ENCODE data around the gene XPR1. TPM values are rescaled to one million over a fixed set of nuclear protein-coding genes. Genes with fewer than 3 reads are reported as not detected.

The XPR1 gene
- total and polyA plus RNA-seq, 2 of the 8 experiments (the other 6 are each of a cell fraction or from before 2014, with no cell fraction given), result 28.6 to 43.9 TPM

- Histone ChIP-seq H3K56ac (replicated peaks; ENCODE audit: insufficient read length, low read depth, low read length) (no peak overlapping the region), H4K8ac (ENCODE audit: extremely low read depth, insufficient read depth, low read length) (no peak overlapping the region), H2BK12ac (ENCODE audit: low read depth, low read length) (no peak overlapping the region), H2BK120ac (replicated peaks; ENCODE audit: low read depth, low read length) (no peak overlapping the region), H3K27me3 (replicated peaks in 1 of 4; ENCODE audit: control insufficient read depth in 3 of 4, extremely low read depth in 1 of 4, insufficient read depth in 3 of 4, low read length in 3 of 4) (no peaks in the 10 kb centered on the region), H2AK5ac (ENCODE audit: low read depth, low read length) (no peak overlapping the region), H3K4me2 (ENCODE audit: insufficient read depth in 1 of 2, low read depth in 2 of 2, low read length in 2 of 2) (no peak overlapping the region), H4K91ac (replicated peaks; ENCODE audit: insufficient read length, low read length) (no peak overlapping the region), H3K27ac (ENCODE audit: low read depth, low read length) (no peak overlapping the region), H2AFZ (ENCODE audit: low read length) (no peak overlapping the region), H3K4ac (replicated peaks; ENCODE audit: insufficient read length, low read depth, low read length) (no peak overlapping the region), H3K14ac (ENCODE audit: insufficient read length) (no peak overlapping the region), H3K4me1 (replicated peaks in 1 of 4; ENCODE audit: control insufficient read depth in 3 of 4, insufficient read depth in 4 of 4, low read length in 3 of 4) (peaks cover 0 to 2% (median under 1%) of the 10 kb centered on the region in 4 experiments; a peak in 1 of 7 replicates), H3K23ac (ENCODE audit: insufficient read length) (no peak overlapping the region), H3K18ac (ENCODE audit: extremely low read depth, low read length) (no peak overlapping the region), H3K4me3 (ENCODE audit: extremely low read depth in 1 of 4, insufficient read depth in 2 of 4, low read depth in 3 of 4, low read length in 4 of 4) (no peak overlapping the region), H4K5ac (ENCODE audit: insufficient read length, low read depth, low read length) (no peak overlapping the region), H3K79me1 (ENCODE audit: low read depth, low read length) (no peaks in the 10 kb centered on the region), H3K36me3 (ENCODE audit: control insufficient read depth in 2 of 4, insufficient read depth in 4 of 4, low read length in 3 of 4) (no peaks in the 10 kb centered on the region), H3K9me3 (ENCODE audit: insufficient read depth in 2 of 2, low read depth in 1 of 2, low read length in 1 of 2) (no peaks in the 10 kb centered on the region), H3K79me2 (ENCODE audit: control insufficient read depth in 1 of 2, insufficient read depth in 2 of 2, low read length in 2 of 2) (no peaks in the 10 kb centered on the region), H2BK5ac (ENCODE audit: low read depth, low read length) (no peak overlapping the region), H4K20me1 (replicated peaks in 1 of 2; ENCODE audit: control insufficient read depth in 1 of 2, insufficient read depth in 2 of 2, low read length in 2 of 2) (no peaks in the 10 kb centered on the region), H3K9ac (replicated peaks in 1 of 4; ENCODE audit: extremely low read depth in 1 of 4, low read depth in 3 of 4, low read length in 3 of 4) (no peak overlapping the region), H2BK20ac (ENCODE audit: low read length) (no peak overlapping the region), H3K23me2 (ENCODE audit: low read depth, low read length) (no peaks in the 10 kb centered on the region), H2BK15ac (ENCODE audit: low read length) (no peak overlapping the region)
- FAIRE-seq (no peak), DNase-seq (ENCODE audit: low read depth in 1 of 2, low spot score in 2 of 2) (no peak)
- ChIA-PET CTCF (ENCODE audit: partially characterized antibody) (no interaction called here), POLR2A (ENCODE audit: partially characterized antibody) (no interaction called here)
- 89% methylated on average over 4 of the region's 4 CpGs; no CpG with 5 or more reads in 1 of the 2 experiments for WGBS, 2 experiments (ENCODE audit: extremely low coverage in 1 of 2, insufficient coverage in 1 of 2, insufficient read length in 1 of 2, insufficient replicate concordance in 2 of 2, low coverage in 1 of 2, low lambda C conversion rate in 2 of 2, missing lambda C conversion rate in 1 of 2)
- TF ChIP-seq YY1 (IDR thresholded peaks at IDR 0.05; ENCODE audit: low read depth, low read length), result no peak
- TF ChIP-seq SAP30 (IDR thresholded peaks at IDR 0.05; ENCODE audit: insufficient read depth, insufficient replicate concordance, low read length), result no peak
- no peak for TF ChIP-seq RNF2 (IDR thresholded peaks at IDR 0.05; ENCODE audit: borderline replicate concordance, low read depth, low read length, missing control alignments, poor library complexity, severe bottlenecking)
- TF ChIP-seq SIN3A (conservative IDR thresholded peaks at IDR 0.05 in 1 of 2, IDR thresholded peaks at IDR 0.05 in 1 of 2; ENCODE audit: low read depth in 1 of 2, low read length in 2 of 2), result no peak
- TF ChIP-seq CREB1 (IDR thresholded peaks at IDR 0.05), result no peak
- TF ChIP-seq CTCF (IDR thresholded peaks at IDR 0.05; ENCODE audit: control extremely low read depth in 1 of 3, insufficient read depth in 1 of 3, low read depth in 1 of 3, low read length in 3 of 3), result no peak
These were observed 11.2 kb upstream of the XPR1 start for GRCh38 chr1:180620581-180620980.

Measured in H1 (cell line).